DMS153 treated with DMSO at 0.1 percent for 48 hours (cell line): Measurements from ENCODE around the gene MEIKIN.
"Not testable (repeated sequence)": the region's sequence is repeated elsewhere in the genome, so short reads cannot be mapped to it uniquely, and the experiment has no call there.

Experiments used
- DNase-seq: peaks from one replicate; lab custom pipeline; 2025; ENCODE audit not compliant: unreplicated experiment; lab: John Stamatoyannopoulos, UW

Gene MEIKIN

GRCh38 chr5:131914472-131914871 lies 31.0 kb downstream of the MEIKIN start:
- DNase-seq: no peak

- no peak for DNase-seq
Measured at GRCh38 chr5:131913603-131914002, 31.9 kb downstream of the MEIKIN start.

- no peak for DNase-seq
Measured at GRCh38 chr5:131906668-131907067, 38.8 kb downstream of the MEIKIN start.

- not testable (repeated sequence) for DNase-seq
Measured at GRCh38 chr5:131902266-131902665, 43.2 kb downstream of the MEIKIN start.

- no peak for DNase-seq
Measured at GRCh38 chr5:131899686-131900085, 45.8 kb downstream of the MEIKIN start.

- DNase-seq: no peak
Measured at GRCh38 chr5:131883984-131884383, 61.5 kb downstream of the MEIKIN start.

GRCh38 chr5:131879705-131880104 lies 65.8 kb downstream of the MEIKIN start:
- no peak for DNase-seq

- DNase-seq: no peak
Measured at GRCh38 chr5:131877873-131878272, 67.6 kb downstream of the MEIKIN start.

GRCh38 chr5:131871251-131871650 lies 74.2 kb downstream of the MEIKIN start:
- DNase-seq: not testable (repeated sequence)

GRCh38 chr5:131867524-131867923 lies 77.9 kb downstream of the MEIKIN start:
- no peak for DNase-seq

GRCh38 chr5:131863700-131864099 lies 81.8 kb downstream of the MEIKIN start:
- DNase-seq: no peak

- DNase-seq: no peak
Measured at GRCh38 chr5:131857388-131857787, 88.1 kb downstream of the MEIKIN start.

- DNase-seq: no peak
Measured at GRCh38 chr5:131855452-131855851, 90.0 kb downstream of the MEIKIN start.

GRCh38 chr5:131854134-131854533 lies 91.3 kb downstream of the MEIKIN start:
- DNase-seq: no peak

- no peak for DNase-seq
Measured at GRCh38 chr5:131848662-131849061, 96.8 kb downstream of the MEIKIN start.

- no peak for DNase-seq
Measured at GRCh38 chr5:131846536-131846935, 98.9 kb downstream of the MEIKIN start.

GRCh38 chr5:131845828-131846227 lies 99.6 kb downstream of the MEIKIN start:
- DNase-seq: no peak

- DNase-seq: not testable (repeated sequence)
Measured at GRCh38 chr5:131842971-131843370, 102.5 kb downstream of the MEIKIN start.

GRCh38 chr5:131832702-131833101 lies 112.8 kb downstream of the MEIKIN start:
- not testable (repeated sequence) for DNase-seq

GRCh38 chr5:131825404-131826013 lies 120.0 kb downstream of the MEIKIN start:
- no peak for DNase-seq

GRCh38 chr5:131824631-131825030 lies 120.8 kb downstream of the MEIKIN start:
- no peak for DNase-seq

GRCh38 chr5:131821221-131821620 lies 124.2 kb downstream of the MEIKIN start:
- no peak for DNase-seq

- DNase-seq: no peak
Measured at GRCh38 chr5:131818001-131818724, 127.3 kb downstream of the MEIKIN start.
